Measurements from ENCODE around the gene BRD2.

BRD2 gene

DNA sequence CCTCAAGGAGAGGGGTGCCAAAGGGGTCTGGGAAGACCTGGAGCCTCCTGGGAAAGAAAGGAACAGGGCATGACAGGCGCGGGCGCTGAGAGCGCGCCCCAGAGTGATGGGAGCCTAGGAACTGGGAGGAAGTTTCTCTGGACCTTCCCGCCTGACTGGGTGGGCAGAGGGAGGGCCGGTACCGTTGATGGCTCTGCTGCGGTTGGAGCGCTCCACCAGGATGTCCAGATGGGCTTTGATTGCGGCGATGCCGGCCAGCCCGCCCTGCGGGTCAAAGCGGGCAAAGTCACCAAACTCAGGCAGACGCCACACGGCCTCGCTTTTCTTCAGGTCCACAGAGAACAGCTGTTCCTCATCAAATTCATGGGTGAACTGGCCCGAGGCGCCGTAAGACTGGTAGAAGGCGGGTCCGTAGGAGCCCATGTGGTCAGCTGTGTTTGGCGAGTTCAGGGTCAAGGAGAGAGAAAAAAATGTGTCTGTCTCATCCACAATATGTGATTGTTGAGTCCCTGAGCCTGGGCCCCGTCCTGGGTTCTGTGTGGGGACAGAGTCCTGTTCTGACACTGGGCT lies 39.5 kb downstream of the BRD2 start:
- TF ChIP-seq EZH2 (IDR thresholded peaks at IDR 0.05; ENCODE audit: borderline replicate concordance, low read depth, low read length, severe bottlenecking) (no peak), CTCF (IDR thresholded peaks at IDR 0.05; ENCODE audit: borderline replicate concordance, extremely low read depth, low read length, poor library complexity, severe bottlenecking) (no peak)
- Histone ChIP-seq H3K27me3 (ENCODE audit: insufficient read depth, low read length, poor library complexity) (peaks cover 29% of the 10 kb centered on the region), H2AFZ (ENCODE audit: low read depth, low read length) (no peak overlapping the region), H3K36me3 (ENCODE audit: insufficient read depth, low read length) (no peaks in the 10 kb centered on the region), H3K4me2 (ENCODE audit: insufficient read depth, low read length) (no peak overlapping the region), H3K9ac (ENCODE audit: low read depth, low read length) (no peak overlapping the region), H3K9me3 (ENCODE audit: insufficient read depth, low read length, severe bottlenecking) (no peaks in the 10 kb centered on the region), H3K4me1 (ENCODE audit: insufficient read depth, low read length) (no peaks in the 10 kb centered on the region), H3K4me3 (ENCODE audit: low read depth in 1 of 2, low read length in 2 of 2) (no peak overlapping the region), H4K20me1 (ENCODE audit: insufficient read depth, low read length) (no peaks in the 10 kb centered on the region), H3K79me2 (ENCODE audit: insufficient read depth, low read length) (no peaks in the 10 kb centered on the region), H3K27ac (ENCODE audit: low read length) (no peak overlapping the region)
- ATAC-seq (ENCODE audit: insufficient read depth, low read depth) (no peak), DNase-seq (no peak)

- Histone ChIP-seq H4K20me1 (ENCODE audit: insufficient read depth, low read length) (no peaks in the 10 kb centered on the region), H3K36me3 (ENCODE audit: insufficient read depth, low read length) (no peaks in the 10 kb centered on the region), H3K27ac (ENCODE audit: low read length) (no peak within 1 kb of the TSS), H3K4me1 (ENCODE audit: insufficient read depth, low read length) (no peaks in the 10 kb centered on the region), H3K4me3 (ENCODE audit: low read depth in 1 of 2, low read length in 2 of 2) (no peak within 1 kb of the TSS), H3K79me2 (ENCODE audit: insufficient read depth, low read length) (no peaks in the 10 kb centered on the region), H3K9ac (ENCODE audit: low read depth, low read length) (no peak within 1 kb of the TSS), H2AFZ (ENCODE audit: low read depth, low read length) (no peak within 1 kb of the TSS), H3K9me3 (ENCODE audit: insufficient read depth, low read length, severe bottlenecking) (no peaks in the 10 kb centered on the region), H3K4me2 (ENCODE audit: insufficient read depth, low read length) (no peak within 1 kb of the TSS), H3K27me3 (ENCODE audit: insufficient read depth, low read length, poor library complexity) (peaks cover 30% of the 10 kb centered on the region)
- ATAC-seq (ENCODE audit: insufficient read depth, low read depth) (peak; percentile 62), DNase-seq (peak; percentile 12)
- TF ChIP-seq EZH2 (IDR thresholded peaks at IDR 0.05; ENCODE audit: borderline replicate concordance, low read depth, low read length, severe bottlenecking) (no peak), CTCF (IDR thresholded peaks at IDR 0.05; ENCODE audit: borderline replicate concordance, extremely low read depth, low read length, poor library complexity, severe bottlenecking) (no peak)
Observed at GRCh38 chr6:33008944-33009861, 40.8 kb downstream of the BRD2 start, which contains the start of gene HLA-DOA. TSS of gene HLA-DOA (minus strand) at chr6:33009591.

DNA sequence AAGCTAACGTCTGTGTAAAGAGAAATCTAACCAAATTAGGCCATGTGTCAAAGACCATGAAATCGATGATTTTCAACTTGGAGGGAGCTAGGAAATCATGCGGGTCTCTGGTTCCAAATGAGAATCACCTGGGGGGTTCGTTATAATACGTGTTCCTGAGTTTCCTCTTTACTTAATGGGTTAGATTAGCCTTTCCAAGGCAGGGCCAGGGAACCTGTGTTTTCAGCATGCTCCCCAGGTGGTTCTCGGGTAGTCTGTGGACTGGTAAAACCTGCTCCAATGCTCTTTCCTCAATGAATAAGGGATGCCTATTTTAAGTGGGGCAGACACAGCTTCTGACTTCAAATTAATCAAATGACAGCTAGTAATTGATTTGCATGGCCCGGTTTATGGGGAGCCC lies 42.0 kb downstream of the BRD2 start:
- no peak for ATAC-seq (ENCODE audit: insufficient read depth, low read depth)
- TF ChIP-seq EZH2 (IDR thresholded peaks at IDR 0.05; ENCODE audit: borderline replicate concordance, low read depth, low read length, severe bottlenecking) (no peak), CTCF (IDR thresholded peaks at IDR 0.05; ENCODE audit: borderline replicate concordance, extremely low read depth, low read length, poor library complexity, severe bottlenecking) (no peak)
- H3K27ac ChIP-seq (ENCODE audit: low read length), result no peak overlapping the region

More for the DNA sequence above, 42.0 kb downstream of the BRD2 start:
- Histone ChIP-seq H3K79me2 (ENCODE audit: insufficient read depth, low read length) (no peaks in the 10 kb centered on the region), H2AFZ (ENCODE audit: low read depth, low read length) (no peak overlapping the region), H3K9ac (ENCODE audit: low read depth, low read length) (no peak overlapping the region), H3K4me3 (ENCODE audit: low read depth in 1 of 2, low read length in 2 of 2) (no peak overlapping the region), H3K36me3 (ENCODE audit: insufficient read depth, low read length) (no peaks in the 10 kb centered on the region), H3K4me1 (ENCODE audit: insufficient read depth, low read length) (no peaks in the 10 kb centered on the region), H4K20me1 (ENCODE audit: insufficient read depth, low read length) (no peaks in the 10 kb centered on the region), H3K4me2 (ENCODE audit: insufficient read depth, low read length) (no peak overlapping the region), H3K9me3 (ENCODE audit: insufficient read depth, low read length, severe bottlenecking) (no peaks in the 10 kb centered on the region), H3K27me3 (ENCODE audit: insufficient read depth, low read length, poor library complexity) (peaks cover 27% of the 10 kb centered on the region)
- DNase-seq, result no peak
